Kidney epithelial cell (primary cell): ENCODE data around the gene ABCC3. TPM values are rescaled to one million over a fixed set of nuclear protein-coding genes. Genes with fewer than 3 reads are reported as not detected.
A peak's percentile ranks its signal among the peaks of the same experiment; 100 is the strongest.

ENCODE experiments used
- DNase-seq: peaks from one replicate; pipeline ENCODE4 v3.0.0-alpha.2; 2010; ENCODE audit warnings: low read depth
- H3K27me3 ChIP-seq: 2 replicates; pipeline ENCODE4 v1.6.0; 2011; ENCODE audit warnings: low read length; ENCODE audit not compliant: control insufficient read depth, insufficient read depth
- H3K36me3 ChIP-seq: 2 replicates; pipeline ENCODE4 v1.5.1; 2011; ENCODE audit warnings: low read length; ENCODE audit not compliant: control insufficient read depth, insufficient read depth
- H3K4me3 ChIP-seq: 2 replicates; pipeline ENCODE4 v1.5.1; 2011; ENCODE audit warnings: low read depth, mild to moderate bottlenecking, control low read depth, low read length
- CTCF ChIP-seq: IDR thresholded peaks from 2 replicates; pipeline ENCODE4 v1.5.1; 2011; ENCODE audit warnings: mild to moderate bottlenecking, moderate library complexity, low read length, control low read depth, inconsistent platforms; ENCODE audit not compliant: insufficient read depth, poor library complexity, severe bottlenecking
- total RNA-seq: library from RNA; depleted of rRNA; stranded (reverse); fragments of >200 nt; gene quantifications from 2 replicates; pipeline ENCODE4 v1.2.3, GENCODE V29; 2015

Gene ABCC3
- total RNA-seq, 1 donor from 2014 or later: 1.3 TPM

GRCh38 chr17:50658616-50659015 lies 23.9 kb downstream of the ABCC3 start:
- H3K4me3 ChIP-seq: no peak overlapping the region
- TF ChIP-seq CTCF: no peak
- H3K27me3 ChIP-seq: no peaks in the 10 kb centered on the region
- peaks cover 2% of the 10 kb centered on the region for H3K36me3 ChIP-seq
- DNase-seq: no peak

GRCh38 chr17:50659179-50659578 lies 24.5 kb downstream of the ABCC3 start:
- Histone ChIP-seq H3K27me3 (no peaks in the 10 kb centered on the region), H3K4me3 (no peak overlapping the region), H3K36me3 (peaks cover 2% of the 10 kb centered on the region)
- no peak for DNase-seq
- TF ChIP-seq CTCF: no peak

- no peak overlapping the region for H3K4me3 ChIP-seq
- H3K27me3 ChIP-seq: no peaks in the 10 kb centered on the region
- no peak for DNase-seq
- H3K36me3 ChIP-seq: peaks cover 2% of the 10 kb centered on the region
- TF ChIP-seq CTCF: no peak
These were observed 25.6 kb downstream of the ABCC3 start for GRCh38 chr17:50660042-50660886.

GRCh38 chr17:50660887-50661345 lies 26.2 kb downstream of the ABCC3 start:
- H3K4me3 ChIP-seq: no peak overlapping the region
- no peak for TF ChIP-seq CTCF
- no peak for DNase-seq
- H3K27me3 ChIP-seq: no peaks in the 10 kb centered on the region
- H3K36me3 ChIP-seq: peaks cover 2% of the 10 kb centered on the region

- H3K36me3 ChIP-seq: peaks cover 2% of the 10 kb centered on the region
- no peak for TF ChIP-seq CTCF
- no peak overlapping the region for H3K4me3 ChIP-seq
- no peak for DNase-seq
- H3K27me3 ChIP-seq: no peaks in the 10 kb centered on the region
These were observed 26.7 kb downstream of the ABCC3 start for GRCh38 chr17:50661348-50661747.

- DNase-seq: peak; percentile 77
- peaks cover 2% of the 10 kb centered on the region for H3K36me3 ChIP-seq
- H3K4me3 ChIP-seq: no peak overlapping the region
- H3K27me3 ChIP-seq: no peaks in the 10 kb centered on the region
- TF ChIP-seq CTCF: no peak
These were observed 27.2 kb downstream of the ABCC3 start for GRCh38 chr17:50661795-50662391.
